Measurements from ENCODE around the gene RMI1.
A peak's percentile ranks its signal among the peaks of the same experiment; 100 is the strongest.

RMI1 gene

GRCh38 chr9:83980395-83981125 is at the start of gene RMI1:
Gene RMI1, plus strand, starts transcription at chr9:83980805. Its CDS starts 20,182 bp downstream, at chr9:84000987.
- peak within 1 kb of the TSS; percentile 95 for H3K27ac ChIP-seq
- 0 out of 2 replicates have a peak, but pooled peaks have one; percentile 18 for TF ChIP-seq CTCF (conservative IDR thresholded peaks at IDR 0.05; ENCODE audit: low read depth)
- CTCF ChIA-PET: interaction anchor here (1.2 to 1.4 kb wide), 3 partner anchors 157 to 280 kb away, joined by 3 to 7 read pairs (median 6); no protein-coding TSS in a partner anchor
- POLR2A ChIA-PET (ENCODE audit: low non-redundant PET): interaction anchor here (0.6 to 0.8 kb wide), 2 partner anchors 59 to 346 kb away, joined by 4 to 6 read pairs; partner anchors contain the start of gene KIF27
- DNase-seq (ENCODE audit: low spot score): peak; percentile 99

DNA sequence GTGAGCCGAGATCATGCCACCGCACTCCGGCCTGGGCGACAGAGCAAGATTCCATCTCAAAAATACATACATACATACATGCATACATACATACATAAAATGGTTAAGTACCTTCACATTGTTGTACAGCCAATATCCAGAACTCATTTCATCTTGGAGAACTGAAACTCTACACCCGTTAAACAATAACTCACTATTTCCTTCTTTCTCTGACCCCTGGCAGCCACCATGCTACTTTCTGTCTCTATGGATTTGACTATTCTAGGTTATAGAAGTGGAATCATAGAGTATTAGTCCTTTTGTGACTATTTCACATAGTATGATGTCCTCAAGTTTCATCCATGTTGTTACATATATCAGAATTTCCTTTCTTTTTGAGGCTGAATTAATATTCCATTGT is 49.7 kb upstream of the RMI1 start:
- no peak overlapping the region for H3K27ac ChIP-seq
- DNase-seq (ENCODE audit: low spot score): no peak
- CTCF ChIA-PET: no interaction called here
- TF ChIP-seq CTCF (conservative IDR thresholded peaks at IDR 0.05; ENCODE audit: low read depth): no peak
- POLR2A ChIA-PET (ENCODE audit: low non-redundant PET): no interaction called here

GRCh38 chr9:83932011-83932410 is 48.6 kb upstream of the RMI1 start:
- no peak for TF ChIP-seq CTCF (conservative IDR thresholded peaks at IDR 0.05; ENCODE audit: low read depth)
- ChIA-PET POLR2A (ENCODE audit: low non-redundant PET) (no interaction called here), CTCF (no interaction called here)
- DNase-seq (ENCODE audit: low spot score): no peak
- H3K27ac ChIP-seq: peak overlapping the region; percentile 60

DNA sequence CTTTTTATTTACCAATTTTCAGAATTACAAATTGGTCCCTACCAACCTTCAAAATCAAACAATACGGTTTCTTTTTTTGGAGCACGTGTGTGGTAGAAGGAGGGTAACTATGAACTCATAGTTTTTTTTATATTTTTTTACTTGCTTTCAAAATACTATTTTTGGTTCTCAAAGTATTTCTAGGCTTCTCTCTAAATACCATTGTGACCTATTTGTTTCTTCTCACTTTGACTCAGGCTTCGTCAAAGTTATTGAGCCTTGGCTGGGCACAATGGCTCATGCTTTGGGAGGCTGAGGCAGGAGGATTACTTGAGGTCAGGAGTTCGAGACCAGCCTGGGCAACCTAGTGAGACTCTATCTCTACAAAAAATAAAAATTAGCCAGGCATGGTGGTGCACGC is 47.8 kb upstream of the RMI1 start:
- TF ChIP-seq CTCF (conservative IDR thresholded peaks at IDR 0.05; ENCODE audit: low read depth): no peak
- H3K27ac ChIP-seq: peak overlapping the region; percentile 86
- POLR2A ChIA-PET (ENCODE audit: low non-redundant PET): no interaction called here
- DNase-seq (ENCODE audit: low spot score): no peak
- CTCF ChIA-PET: interaction anchor here (0.6 to 1.5 kb wide), 2 partner anchors 319 to 328 kb away, joined by 4 to 6 read pairs; no protein-coding TSS in a partner anchor

DNA sequence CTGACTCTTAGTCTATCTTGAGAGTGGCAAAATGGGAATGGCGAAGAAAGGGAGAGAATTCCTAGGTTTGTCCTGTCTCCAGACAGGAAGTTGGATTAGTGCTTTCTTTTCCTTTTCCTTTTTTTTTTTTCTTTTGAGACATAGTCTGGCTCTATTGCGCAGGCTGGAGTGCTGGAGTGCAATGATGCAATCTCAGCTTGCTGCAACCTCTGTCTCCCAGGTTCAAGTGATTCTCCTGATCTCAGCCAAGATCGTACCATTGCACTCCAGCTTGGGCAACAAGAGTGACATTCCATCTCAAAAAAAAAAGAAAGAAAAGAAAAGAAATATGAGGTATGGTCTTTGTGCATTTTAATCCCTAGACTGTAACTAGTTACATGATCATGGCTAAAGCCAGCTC is 46.8 kb upstream of the RMI1 start:
- ChIA-PET POLR2A (ENCODE audit: low non-redundant PET) (no interaction called here), CTCF (interaction anchor here (0.6 to 1.5 kb wide), 2 partner anchors 11 to 327 kb away, joined by 3 to 4 read pairs; no protein-coding TSS in a partner anchor)
- no peak for TF ChIP-seq CTCF (conservative IDR thresholded peaks at IDR 0.05; ENCODE audit: low read depth)
- no peak for DNase-seq (ENCODE audit: low spot score)
- H3K27ac ChIP-seq: peak overlapping the region; percentile 86

DNA sequence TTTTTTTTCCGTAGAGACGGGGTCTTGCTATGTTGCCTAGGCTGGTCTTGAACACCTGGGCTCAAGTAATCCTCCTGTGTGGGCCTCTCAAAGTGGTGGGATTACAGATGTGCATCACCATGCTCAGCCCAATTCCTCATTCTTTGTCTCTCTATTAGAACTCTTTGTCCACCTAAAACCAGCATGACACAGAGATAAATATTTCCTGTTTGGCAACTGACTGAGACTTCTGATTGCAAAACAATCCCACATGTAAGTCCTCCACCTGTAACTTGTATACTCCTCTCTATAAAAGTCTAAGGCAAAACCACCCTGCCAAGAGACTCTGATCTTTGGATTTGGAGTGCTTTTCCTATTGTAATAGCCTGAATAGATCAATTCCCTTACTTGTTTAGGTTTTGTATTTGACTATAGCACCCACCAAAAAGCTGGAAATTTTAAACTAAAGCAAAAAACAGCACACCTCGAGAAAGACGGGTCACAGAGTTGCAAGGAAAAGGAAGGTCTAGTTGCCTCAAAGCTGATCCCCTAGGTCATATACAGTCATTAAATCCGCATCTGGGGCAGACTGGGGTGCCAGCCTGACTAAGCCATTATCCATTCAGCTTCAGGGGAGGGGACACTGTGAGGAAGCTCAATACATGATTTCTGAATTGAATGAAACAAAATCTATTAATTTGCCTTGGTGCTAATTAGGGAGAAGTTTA is 45.9 kb upstream of the RMI1 start:
- POLR2A ChIA-PET (ENCODE audit: low non-redundant PET): interaction anchor here (0.6 kb wide), 1 partner anchor 16 kb away, joined by 5 read pairs; no protein-coding TSS in a partner anchor
- CTCF ChIA-PET: no interaction called here
- peak; percentile 84 for DNase-seq (ENCODE audit: low spot score)
- TF ChIP-seq CTCF (conservative IDR thresholded peaks at IDR 0.05; ENCODE audit: low read depth): no peak
- H3K27ac ChIP-seq: peak overlapping the region; percentile 29; the same call in 1 of the 2 replicates
